GM18499 (cell line): ENCODE measurements around the gene CDRT15.
"Not testable (repeated sequence)": the region's sequence is repeated elsewhere in the genome, so short reads cannot be mapped to it uniquely, and the experiment has no call there.

Experiments
- ATAC-seq: cut with Tn5 transposase; IDR thresholded peaks from one replicate; pipeline ENCODE4 v1.9.1; 2021; ENCODE audit warnings: moderate number of reproducible peaks; ENCODE audit not compliant: insufficient read depth, unreplicated experiment

CDRT15 gene

GRCh38 chr17:14191469-14191868 lies 45.2 kb downstream of the CDRT15 start:
- ATAC-seq, result not testable (repeated sequence)

GRCh38 chr17:14190774-14191173 lies 45.9 kb downstream of the CDRT15 start:
- ATAC-seq, result not testable (repeated sequence)

- ATAC-seq, result not testable (repeated sequence)
Observed at GRCh38 chr17:14186443-14186842, 50.2 kb downstream of the CDRT15 start.
